NCI-H226 (cell line): Measurements from ENCODE around the gene SEC24B.

Experiments
- DNase-seq: peaks from one replicate; pipeline ENCODE4 v3.0.0-alpha.2; 2015

Gene SEC24B

GRCh38 chr4:109589119-109589518 is 155.5 kb downstream of the SEC24B start:
- DNase-seq: no peak

GRCh38 chr4:109589605-109590004 is 156.0 kb downstream of the SEC24B start:
- peak; percentile 72 for DNase-seq
